ENCODE measurements around the gene TAF4B. TPM values are rescaled to one million over a fixed set of nuclear protein-coding genes. Genes with fewer than 3 reads are reported as not detected.

Gene TAF4B
- total and polyA plus RNA-seq, 9 of the 15 experiments (the other 6 are each of a cell fraction or from before 2014, with no cell fraction given), result 4.5 to 25.3 (median 20.5) TPM

DNA sequence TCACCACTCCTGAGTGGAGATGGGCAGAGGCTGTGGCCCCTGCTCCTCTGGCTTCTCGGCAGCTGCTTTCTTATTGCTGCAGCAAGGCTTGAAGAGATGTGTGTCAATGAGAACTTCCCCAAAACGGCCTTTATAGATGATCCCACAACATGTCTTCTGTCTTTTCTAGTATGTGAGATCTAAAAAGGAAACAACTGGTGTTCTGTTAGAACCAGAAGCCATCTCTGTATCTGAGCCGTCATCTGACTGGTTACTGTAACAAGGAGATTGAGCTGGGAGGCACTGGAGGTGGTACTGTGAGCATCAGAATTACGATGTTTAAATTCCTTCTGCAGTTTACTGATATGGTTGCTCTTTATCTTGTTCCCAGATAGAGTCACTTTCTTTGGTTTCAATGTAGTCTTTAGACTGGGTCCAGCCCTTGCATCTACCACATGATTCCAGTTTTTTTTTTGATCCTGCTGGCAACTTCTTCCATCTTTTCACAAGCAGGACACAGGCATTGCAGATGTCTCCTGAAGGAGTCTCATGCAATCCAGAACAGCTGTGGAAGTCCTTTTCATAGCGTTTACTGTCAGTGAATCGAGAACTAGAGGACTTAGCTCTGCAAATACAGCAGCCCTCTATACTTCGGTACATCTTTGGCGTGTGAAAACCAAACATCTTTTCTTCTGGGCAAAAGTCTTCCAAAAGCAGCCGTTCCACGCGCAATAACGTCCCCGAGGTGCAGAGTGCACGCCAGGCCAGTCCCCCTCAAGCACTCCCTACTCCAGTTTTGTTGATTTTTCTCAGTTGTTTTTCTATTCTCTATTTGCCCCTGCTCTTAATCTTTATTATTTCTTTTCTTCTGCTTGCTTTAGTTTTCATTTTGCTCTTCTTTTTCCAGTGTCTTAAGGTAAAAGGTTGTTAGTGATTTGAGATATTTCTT lies 29.7 kb downstream of the TAF4B start (continued):
- TF ChIP-seq, protein P1, sequence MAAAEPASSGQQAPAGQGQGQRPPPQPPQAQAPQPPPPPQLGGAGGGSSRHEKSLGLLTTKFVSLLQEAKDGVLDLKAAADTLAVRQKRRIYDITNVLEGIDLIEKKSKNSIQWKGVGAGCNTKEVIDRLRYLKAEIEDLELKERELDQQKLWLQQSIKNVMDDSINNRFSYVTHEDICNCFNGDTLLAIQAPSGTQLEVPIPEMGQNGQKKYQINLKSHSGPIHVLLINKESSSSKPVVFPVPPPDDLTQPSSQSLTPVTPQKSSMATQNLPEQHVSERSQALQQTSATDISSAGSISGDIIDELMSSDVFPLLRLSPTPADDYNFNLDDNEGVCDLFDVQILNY (CRISPR knock-in tag; IDR thresholded peaks at IDR 0.05), result no peak
- no peak for TF ChIP-seq RBFOX2 (IDR thresholded peaks at IDR 0.05; ENCODE audit: low read depth, low read length)
- peak in 1 of 2 experiments; percentile 87; a peak in 2 of 4 replicates for TF ChIP-seq RCOR1 (IDR thresholded peaks at IDR 0.05; ENCODE audit: borderline replicate concordance in 1 of 2, low read depth in 2 of 2, low read length in 2 of 2)
- peak; percentile 81 for TF ChIP-seq CBFA2T3 (IDR thresholded peaks at IDR 0.05)
- TF ChIP-seq, protein P2, sequence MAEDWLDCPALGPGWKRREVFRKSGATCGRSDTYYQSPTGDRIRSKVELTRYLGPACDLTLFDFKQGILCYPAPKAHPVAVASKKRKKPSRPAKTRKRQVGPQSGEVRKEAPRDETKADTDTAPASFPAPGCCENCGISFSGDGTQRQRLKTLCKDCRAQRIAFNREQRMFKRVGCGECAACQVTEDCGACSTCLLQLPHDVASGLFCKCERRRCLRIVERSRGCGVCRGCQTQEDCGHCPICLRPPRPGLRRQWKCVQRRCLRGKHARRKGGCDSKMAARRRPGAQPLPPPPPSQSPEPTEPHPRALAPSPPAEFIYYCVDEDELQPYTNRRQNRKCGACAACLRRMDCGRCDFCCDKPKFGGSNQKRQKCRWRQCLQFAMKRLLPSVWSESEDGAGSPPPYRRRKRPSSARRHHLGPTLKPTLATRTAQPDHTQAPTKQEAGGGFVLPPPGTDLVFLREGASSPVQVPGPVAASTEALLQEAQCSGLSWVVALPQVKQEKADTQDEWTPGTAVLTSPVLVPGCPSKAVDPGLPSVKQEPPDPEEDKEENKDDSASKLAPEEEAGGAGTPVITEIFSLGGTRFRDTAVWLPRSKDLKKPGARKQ (CRISPR knock-in tag; IDR thresholded peaks at IDR 0.05), result no peak
- TF ChIP-seq SRSF7 (optimal IDR thresholded peaks at IDR 0.05; ENCODE audit: low read depth, low read length), result no peak
- peak; percentile 17; the same call in 1 of the 2 replicates for TF ChIP-seq STAT5A (IDR thresholded peaks at IDR 0.05; ENCODE audit: borderline replicate concordance, low read length)
- TF ChIP-seq PTRF (tag; IDR thresholded peaks at IDR 0.05), result no peak
- TF ChIP-seq HSF4 (CRISPR knock-in tag; IDR thresholded peaks at IDR 0.05; ENCODE audit: borderline replicate concordance), result no peak
- peak; percentile 73 for TF ChIP-seq TEAD4 (IDR thresholded peaks at IDR 0.05; ENCODE audit: low read length)
- TF ChIP-seq TEAD4 (CRISPR knock-in tag; IDR thresholded peaks at IDR 0.05; ENCODE audit: borderline replicate concordance), result no peak
- TF ChIP-seq NFIC (IDR thresholded peaks at IDR 0.05), result no peak; the same call in 1 of the 2 replicates
- peak; percentile 72 for TF ChIP-seq CBFA2T2 (conservative IDR thresholded peaks at IDR 0.05)
- TF ChIP-seq ZNF707 (CRISPR knock-in tag; conservative IDR thresholded peaks at IDR 0.05), result no peak
- TF ChIP-seq HMBOX1 (IDR thresholded peaks at IDR 0.05), result peak; percentile 91
- no peak for TF ChIP-seq SRSF3 (IDR thresholded peaks at IDR 0.05; ENCODE audit: insufficient read depth, low read length)
- no peak for TF ChIP-seq ZKSCAN1 (IDR thresholded peaks at IDR 0.05; ENCODE audit: low read depth, low read length)
- TF ChIP-seq MAZ (CRISPR knock-in tag; conservative IDR thresholded peaks at IDR 0.05 in 1 of 2, IDR thresholded peaks at IDR 0.05 in 1 of 2), result no peak
- no peak for TF ChIP-seq THAP12 (CRISPR knock-in tag; IDR thresholded peaks at IDR 0.05)
- TF ChIP-seq MAFF (IDR thresholded peaks at IDR 0.05; ENCODE audit: low read length), result no peak
- no peak for TF ChIP-seq TCFL5 (CRISPR knock-in tag; conservative IDR thresholded peaks at IDR 0.05)
- TF ChIP-seq PRPF4 (IDR thresholded peaks at IDR 0.05; ENCODE audit: insufficient read depth, low read depth, low read length, poor library complexity, severe bottlenecking), result no peak
- TF ChIP-seq ZNF696 (CRISPR knock-in tag; conservative IDR thresholded peaks at IDR 0.05), result no peak
